Stimulated activated CD8-positive, alpha-beta memory T cell treated with anti-CD3 and anti-CD28 coated beads, Interleukin-7, amount 100 ng/mL, for 48 hours (primary cell): ENCODE measurements around the gene BBIP1.
"Not testable (repeated sequence)": the region's sequence is repeated elsewhere in the genome, so short reads cannot be mapped to it uniquely, and the experiment has no call there.

ENCODE experiments used
- DNase-seq, 2 donors: peaks; one replicate each; pipeline ENCODE4 v3.0.0-alpha.2; 2020; ENCODE audit warnings: low read depth in 1 of 2; ENCODE audit errors: extremely low read depth in 1 of 2

BBIP1 gene

GRCh38 chr10:110885932-110886674 is 32.9 kb downstream of the BBIP1 start:
- DNase-seq, result no peak

GRCh38 chr10:110883924-110884323 is 35.1 kb downstream of the BBIP1 start:
- DNase-seq, result no peak

- no peak for DNase-seq
Observed at GRCh38 chr10:110881905-110882304, 37.1 kb downstream of the BBIP1 start.

GRCh38 chr10:110881247-110881646 is 37.7 kb downstream of the BBIP1 start:
- DNase-seq, result no peak

- DNase-seq, result no peak
Observed at GRCh38 chr10:110880012-110880411, 39.0 kb downstream of the BBIP1 start.

GRCh38 chr10:110876788-110877187 is 42.2 kb downstream of the BBIP1 start:
- DNase-seq, result no peak

- no peak for DNase-seq
Observed at GRCh38 chr10:110876000-110876399, 43.0 kb downstream of the BBIP1 start.

GRCh38 chr10:110873951-110874350 is 45.0 kb downstream of the BBIP1 start:
- no peak for DNase-seq

GRCh38 chr10:110872984-110873923 is 45.7 kb downstream of the BBIP1 start:
- DNase-seq, result no peak

- DNase-seq, result peak; percentile 54 to 72
Observed at GRCh38 chr10:110872145-110872983, 46.6 kb downstream of the BBIP1 start.

GRCh38 chr10:110871298-110872084 is 47.5 kb downstream of the BBIP1 start, which contains the start of gene PDCD4:
PDCD4 (plus strand) TSS chr10:110871928; CDS start chr10:110876028, 4,100 bp downstream.
- peak; percentile 87 to 97 for DNase-seq

- DNase-seq, result no peak
Observed at GRCh38 chr10:110870823-110871297, 48.1 kb downstream of the BBIP1 start.

GRCh38 chr10:110868981-110869380 is 50.0 kb downstream of the BBIP1 start:
- DNase-seq, result no peak

GRCh38 chr10:110867807-110868465 is 51.0 kb downstream of the BBIP1 start:
- DNase-seq, result no peak

- DNase-seq, result not testable (repeated sequence)
Observed at GRCh38 chr10:110867011-110867806, 51.8 kb downstream of the BBIP1 start.

- DNase-seq, result no peak
Observed at GRCh38 chr10:110865809-110866482, 53.0 kb downstream of the BBIP1 start.

GRCh38 chr10:110865186-110865808 is 53.7 kb downstream of the BBIP1 start:
- no peak for DNase-seq
